T-helper 1 cell treated with Interleukin-12 subunit alpha and Interleukin-12 subunit beta and Interleukin-4 antibody, amounts not matched to agents 30 μg/mL and 1 μg/mL, for 36 hours (primary cell): ENCODE data around the gene TKFC.
A peak's percentile ranks its signal among the peaks of the same experiment; 100 is the strongest.

Source experiments
- H3K27ac Mint-ChIP-seq: one replicate; pipeline ENCODE4 v1.8.0; 2021; ENCODE audit warnings: mild to moderate bottlenecking, mixed read lengths
- H3K27me3 Mint-ChIP-seq: one replicate; pipeline ENCODE4 v1.8.0; 2021; ENCODE audit warnings: low read depth, mixed read lengths
- H3K36me3 Mint-ChIP-seq: one replicate; pipeline ENCODE4 v1.8.0; 2021; ENCODE audit warnings: low read depth, mixed read lengths
- H3K4me1 Mint-ChIP-seq: one replicate; pipeline ENCODE4 v1.8.0; 2021; ENCODE audit warnings: low read depth, mixed read lengths
- H3K4me3 Mint-ChIP-seq: one replicate; pipeline ENCODE4 v1.8.0; 2021; ENCODE audit warnings: mild to moderate bottlenecking, moderate library complexity, mixed read lengths
- H3K9me3 Mint-ChIP-seq: one replicate; pipeline ENCODE4 v1.8.0; 2021; ENCODE audit warnings: mixed read lengths

The TKFC gene

DNA sequence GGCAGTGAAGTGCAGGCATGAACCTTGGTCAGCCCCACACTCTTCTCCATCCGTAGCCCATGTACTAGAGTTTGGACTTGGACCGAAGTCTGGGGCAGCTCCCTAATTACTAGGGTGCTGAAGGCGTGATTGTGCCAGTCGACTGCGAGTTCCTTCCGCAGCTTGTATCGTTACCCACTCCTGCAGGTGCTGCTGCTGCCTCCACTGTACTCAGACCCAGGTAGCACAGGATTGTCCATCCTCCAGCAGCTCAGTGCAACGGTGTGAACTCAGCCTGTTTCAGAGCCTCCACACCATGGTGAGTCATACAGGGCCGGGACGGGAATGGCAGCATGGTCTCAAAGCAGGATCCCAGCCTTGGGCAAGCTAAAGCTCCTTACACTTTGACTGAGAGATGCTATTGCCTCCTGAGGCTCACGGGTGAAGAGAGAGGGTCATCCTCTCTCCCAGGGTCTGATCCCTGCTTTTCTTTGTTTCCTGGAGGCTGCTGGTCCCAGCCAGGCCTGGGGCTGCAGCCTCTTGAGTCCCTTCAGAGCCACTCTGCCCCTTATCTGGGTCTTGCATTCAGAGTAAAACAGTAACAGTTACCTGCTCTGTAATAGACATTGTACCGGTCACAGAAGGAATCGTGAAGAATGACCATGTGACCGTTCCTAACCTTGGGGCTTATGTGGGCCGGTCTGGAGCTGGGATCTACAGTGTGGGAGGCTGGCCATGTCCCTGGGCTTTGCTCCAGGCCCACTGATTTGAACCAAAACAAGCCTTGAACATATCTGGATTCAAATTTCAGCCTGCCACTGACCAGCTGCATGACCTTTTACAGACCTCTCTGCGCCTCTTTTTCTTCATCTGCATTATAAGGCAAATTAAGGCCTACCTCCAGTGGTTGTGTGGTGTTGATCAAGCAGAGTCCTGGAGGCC, 1.7 kb downstream of the TKFC start:
- Mint-ChIP-seq H3K36me3 (peaks cover 18% of the 10 kb centered on the region), H3K4me1 (peaks cover 41% of the 10 kb centered on the region), H3K9me3 (no peaks in the 10 kb centered on the region), H3K4me3 (peak overlapping the region; percentile 96), H3K27me3 (no peaks in the 10 kb centered on the region), H3K27ac (peak overlapping the region; percentile 97)

GRCh38 chr11:61335355-61335710, 2.3 kb downstream of the TKFC start:
- peaks cover 13% of the 10 kb centered on the region for H3K36me3 Mint-ChIP-seq
- no peaks in the 10 kb centered on the region for H3K27me3 Mint-ChIP-seq
- H3K4me3 Mint-ChIP-seq, result no peak overlapping the region
- H3K27ac Mint-ChIP-seq, result peak overlapping the region; percentile 62
- peaks cover 36% of the 10 kb centered on the region for H3K4me1 Mint-ChIP-seq
- no peaks in the 10 kb centered on the region for H3K9me3 Mint-ChIP-seq

DNA sequence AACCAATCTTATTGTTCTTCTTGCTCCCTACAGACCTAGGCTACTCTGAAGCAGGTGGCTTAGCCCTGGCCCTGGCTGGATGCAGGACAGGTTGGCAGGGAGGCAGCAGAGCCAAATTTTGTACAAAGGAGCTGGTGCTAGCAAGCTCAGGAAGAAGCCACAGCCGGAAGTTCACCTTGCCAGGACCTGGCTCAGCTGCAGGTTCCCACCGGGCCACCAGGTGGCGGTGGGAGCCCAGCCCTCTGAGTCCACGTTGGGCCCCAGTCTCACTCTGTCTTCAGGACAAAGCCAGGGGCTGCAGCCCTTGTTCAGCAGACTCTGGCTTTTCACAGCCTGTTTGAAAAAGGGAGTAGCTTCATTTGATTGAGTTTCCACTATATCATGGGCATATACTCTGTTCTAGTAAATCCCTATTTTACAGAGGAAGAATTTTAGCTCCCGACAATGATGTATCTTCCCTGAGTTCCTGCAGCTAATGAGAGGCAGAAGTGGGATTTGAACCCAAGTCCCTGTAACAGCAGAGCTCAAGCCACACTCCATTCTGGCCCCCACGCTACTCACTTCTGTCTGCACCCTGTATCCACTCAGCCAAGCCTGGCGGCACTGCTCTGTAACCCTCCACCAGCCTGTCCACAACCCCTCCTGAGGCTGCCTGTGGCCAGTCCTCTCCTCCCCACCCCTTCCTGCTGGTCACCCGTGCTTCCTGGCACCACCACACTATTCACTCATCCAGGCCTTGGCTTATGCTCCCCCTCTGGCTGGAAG, 3.3 kb downstream of the TKFC start:
- Mint-ChIP-seq H3K9me3 (no peaks in the 10 kb centered on the region), H3K4me1 (peaks cover 30% of the 10 kb centered on the region), H3K4me3 (no peak overlapping the region), H3K27ac (peak overlapping the region; percentile 76), H3K27me3 (no peaks in the 10 kb centered on the region), H3K36me3 (peaks cover 10% of the 10 kb centered on the region)

GRCh38 chr11:61337706-61338470, 4.9 kb downstream of the TKFC start:
- no peaks in the 10 kb centered on the region for H3K9me3 Mint-ChIP-seq
- peaks cover 2% of the 10 kb centered on the region for H3K36me3 Mint-ChIP-seq
- H3K27me3 Mint-ChIP-seq, result no peaks in the 10 kb centered on the region
- peaks cover 21% of the 10 kb centered on the region for H3K4me1 Mint-ChIP-seq
- no peak overlapping the region for H3K27ac Mint-ChIP-seq
- no peak overlapping the region for H3K4me3 Mint-ChIP-seq

GRCh38 chr11:61338783-61339489, 5.9 kb downstream of the TKFC start:
- Mint-ChIP-seq H3K4me3 (no peak overlapping the region), H3K9me3 (no peaks in the 10 kb centered on the region), H3K27ac (no peak overlapping the region), H3K36me3 (peaks cover 2% of the 10 kb centered on the region), H3K27me3 (no peaks in the 10 kb centered on the region), H3K4me1 (peaks cover 13% of the 10 kb centered on the region)

- Mint-ChIP-seq H3K4me1 (peaks cover 8% of the 10 kb centered on the region), H3K9me3 (no peaks in the 10 kb centered on the region), H3K27me3 (no peaks in the 10 kb centered on the region), H3K4me3 (no peak overlapping the region), H3K36me3 (peaks cover 2% of the 10 kb centered on the region), H3K27ac (no peak overlapping the region)
Observed at GRCh38 chr11:61339490-61339878, 6.5 kb downstream of the TKFC start.

- Mint-ChIP-seq H3K4me1 (peaks cover 6% of the 10 kb centered on the region), H3K27me3 (no peaks in the 10 kb centered on the region), H3K9me3 (no peaks in the 10 kb centered on the region), H3K27ac (no peak overlapping the region), H3K36me3 (peaks cover 3% of the 10 kb centered on the region), H3K4me3 (no peak overlapping the region)
Observed at GRCh38 chr11:61340979-61341378, 8.0 kb downstream of the TKFC start.

GRCh38 chr11:61341706-61342105, 8.7 kb downstream of the TKFC start:
- Mint-ChIP-seq H3K9me3 (no peaks in the 10 kb centered on the region), H3K27me3 (no peaks in the 10 kb centered on the region), H3K4me1 (peaks cover 5% of the 10 kb centered on the region), H3K27ac (no peak overlapping the region), H3K36me3 (peaks cover 4% of the 10 kb centered on the region), H3K4me3 (no peak overlapping the region)

- Mint-ChIP-seq H3K27ac (no peak overlapping the region), H3K27me3 (no peaks in the 10 kb centered on the region), H3K9me3 (no peaks in the 10 kb centered on the region), H3K4me1 (peaks cover 1% of the 10 kb centered on the region), H3K4me3 (no peak overlapping the region), H3K36me3 (peaks cover 4% of the 10 kb centered on the region)
Observed at GRCh38 chr11:61342207-61342803, 9.3 kb downstream of the TKFC start.

- Mint-ChIP-seq H3K27ac (no peak overlapping the region), H3K9me3 (no peaks in the 10 kb centered on the region), H3K27me3 (no peaks in the 10 kb centered on the region), H3K4me1 (peaks cover 1% of the 10 kb centered on the region), H3K4me3 (no peak overlapping the region), H3K36me3 (peaks cover 5% of the 10 kb centered on the region)
Observed at GRCh38 chr11:61343792-61344745, 11.0 kb downstream of the TKFC start.

DNA sequence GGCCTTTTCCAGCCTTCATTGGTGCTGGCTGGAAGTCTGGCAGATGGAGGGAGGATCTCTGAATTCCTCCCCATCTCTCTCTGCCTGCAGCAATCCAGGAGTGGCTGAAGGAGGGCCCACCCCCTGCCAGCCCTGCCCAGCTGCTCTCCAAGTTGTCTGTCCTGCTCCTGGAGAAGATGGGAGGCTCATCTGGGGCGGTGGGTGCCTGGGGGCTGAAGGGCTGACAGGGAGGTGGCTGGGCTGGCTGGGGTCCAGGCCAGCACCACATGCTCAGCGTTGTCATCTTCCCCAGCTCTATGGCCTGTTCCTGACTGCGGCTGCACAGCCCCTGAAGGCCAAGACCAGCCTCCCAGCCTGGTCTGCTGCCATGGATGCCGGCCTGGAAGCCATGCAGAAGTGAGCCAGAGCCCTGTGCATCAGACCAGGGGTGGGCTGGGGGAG, 12.2 kb downstream of the TKFC start:
- Mint-ChIP-seq H3K4me3 (no peak overlapping the region), H3K27ac (no peak overlapping the region), H3K27me3 (no peaks in the 10 kb centered on the region), H3K9me3 (no peaks in the 10 kb centered on the region), H3K36me3 (peaks cover 10% of the 10 kb centered on the region), H3K4me1 (peaks cover 1% of the 10 kb centered on the region)

DNA sequence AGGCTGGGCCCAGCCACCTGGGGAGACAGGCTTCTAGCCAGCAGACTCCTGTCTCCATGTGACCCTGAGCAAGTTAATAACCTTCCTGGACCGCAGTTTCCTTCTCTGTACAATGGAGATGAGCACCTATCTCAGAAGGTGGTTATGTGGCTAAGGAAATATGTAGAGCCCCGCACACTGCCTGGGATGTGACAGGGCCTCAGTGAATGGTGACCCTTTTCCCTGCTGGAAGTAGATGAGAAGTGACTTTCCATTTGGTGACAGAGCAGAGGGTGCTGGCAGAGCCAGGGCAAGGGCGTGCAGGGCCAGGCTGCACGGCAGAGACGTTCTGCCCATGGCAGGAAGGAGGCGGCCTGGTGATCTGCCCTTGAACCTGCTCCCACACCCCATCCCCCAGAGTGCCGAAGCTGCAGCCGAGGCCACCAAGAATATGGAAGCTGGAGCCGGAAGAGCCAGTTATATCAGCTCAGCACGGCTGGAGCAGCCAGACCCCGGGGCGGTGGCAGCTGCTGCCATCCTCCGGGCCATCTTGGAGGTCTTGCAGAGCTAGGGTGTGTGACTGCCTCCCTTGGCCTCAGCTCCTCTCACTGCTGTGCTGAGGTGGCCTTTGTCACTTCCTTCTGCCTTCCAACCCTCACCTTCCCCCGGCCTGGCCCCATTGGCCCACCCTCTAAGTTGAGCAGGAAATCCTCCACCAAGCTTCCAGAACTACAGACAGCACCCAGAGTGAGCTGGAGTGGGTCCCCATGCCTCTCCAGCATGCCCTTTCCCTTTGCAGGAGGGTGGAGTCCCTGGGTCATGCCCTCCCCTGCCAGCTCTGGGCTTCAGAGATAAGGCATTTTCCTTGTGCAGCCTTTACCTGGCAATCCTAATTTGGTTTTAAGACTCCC, 13.2 kb downstream of the TKFC start:
- no peak overlapping the region for H3K27ac Mint-ChIP-seq
- peaks cover 1% of the 10 kb centered on the region for H3K4me1 Mint-ChIP-seq
- H3K36me3 Mint-ChIP-seq, result peaks cover 10% of the 10 kb centered on the region
- H3K9me3 Mint-ChIP-seq, result no peaks in the 10 kb centered on the region
- no peaks in the 10 kb centered on the region for H3K27me3 Mint-ChIP-seq
- no peak overlapping the region for H3K4me3 Mint-ChIP-seq
